Gastroesophageal sphincter (tissue), 3 donors: Measurements from ENCODE around the gene C12orf42.

Experiments
- CTCF ChIP-seq, 4 experiments: fragments of 200-600 bp in 2 of 4; fragments of 450-650 bp in 2 of 4; sonication (generic) in 1 of 4; IDR thresholded peaks; one replicate each; pipeline ENCODE4 v1.5.1; 2017 to 2019; ENCODE audit warnings: antibody characterized with exemption in 4 of 4, mild to moderate bottlenecking in 2 of 4, moderate library complexity in 2 of 4
- POLR2AphosphoS5 ChIP-seq: sonication (generic); formaldehyde crosslinking; IDR thresholded peaks from one replicate; pipeline ENCODE4 v1.6.1; 2017; ENCODE audit warnings: antibody characterized with exemption

GRCh38 chr12:103334466-103334865 lies 161.3 kb downstream of the C12orf42 start:
- TF ChIP-seq CTCF (IDR thresholded peaks at IDR 0.05) (no peak), POLR2AphosphoS5 (no peak)
